Epithelial cell of esophagus (primary cell): ENCODE results near the gene MMP11.

Experiments used
- DNase-seq: peaks from one replicate; pipeline ENCODE4 v3.0.0; 2010; ENCODE audit warnings: low read depth
- H3K4me3 ChIP-seq: 2 replicates; pipeline ENCODE4 v1.5.1; 2011; ENCODE audit warnings: mild to moderate bottlenecking, low read length, control low read depth
- CTCF ChIP-seq: IDR thresholded peaks from 2 replicates; pipeline ENCODE4 v1.5.1; 2011; ENCODE audit warnings: low read depth, mild to moderate bottlenecking, low read length, control low read depth, inconsistent platforms; ENCODE audit not compliant: insufficient read depth; ENCODE audit errors: missing control alignments

Gene MMP11

GRCh38 chr22:23831781-23832180 lies 59.1 kb downstream of the MMP11 start:
- no peak overlapping the region for H3K4me3 ChIP-seq
- no peak for DNase-seq
- no peak for TF ChIP-seq CTCF

- no peak for TF ChIP-seq CTCF
- no peak overlapping the region for H3K4me3 ChIP-seq
- no peak for DNase-seq
Measured at GRCh38 chr22:23832226-23833016, 59.8 kb downstream of the MMP11 start.

GRCh38 chr22:23833017-23833751 lies 60.5 kb downstream of the MMP11 start:
- no peak for TF ChIP-seq CTCF
- DNase-seq: no peak
- no peak overlapping the region for H3K4me3 ChIP-seq
